ENCODE measurements around the gene ANTXRL. TPM values are rescaled to one million over a fixed set of nuclear protein-coding genes. Genes with fewer than 3 reads are reported as not detected.
"Not testable (repeated sequence)": the region's sequence is repeated elsewhere in the genome, so short reads cannot be mapped to it uniquely, and the experiment has no call there.

ANTXRL gene
- total RNA-seq, 1 donor from 2014 or later, result not detected

- no peak for DNase-seq
Observed at GRCh38 chr10:46273506-46274477, 13.0 kb upstream of the ANTXRL start.

GRCh38 chr10:46277840-46278239, 9.0 kb upstream of the ANTXRL start:
- no peak for DNase-seq

GRCh38 chr10:46282421-46282831, 4.4 kb upstream of the ANTXRL start:
- DNase-seq, result not testable (repeated sequence)

- DNase-seq, result peak; percentile 85
Observed at GRCh38 chr10:46282842-46283574, 3.8 kb upstream of the ANTXRL start.

GRCh38 chr10:46283580-46284285, 3.1 kb upstream of the ANTXRL start:
- no peak for DNase-seq

- DNase-seq, result peak; percentile 88
Observed at GRCh38 chr10:46284286-46285229, 2.2 kb upstream of the ANTXRL start.

- DNase-seq, result no peak
Observed at GRCh38 chr10:46285300-46285699, 1.5 kb upstream of the ANTXRL start.

GRCh38 chr10:46285966-46286620, 704 bp upstream of the ANTXRL start:
- DNase-seq, result no peak

- DNase-seq, result no peak
Observed at GRCh38 chr10:46287846-46288477, 1.2 kb downstream of the ANTXRL start.

- no peak for DNase-seq
Observed at GRCh38 chr10:46288601-46289206, 1.9 kb downstream of the ANTXRL start.

GRCh38 chr10:46289209-46289810, 2.5 kb downstream of the ANTXRL start:
- no peak for DNase-seq

- no peak for DNase-seq
Observed at GRCh38 chr10:46290101-46290886, 3.5 kb downstream of the ANTXRL start.

GRCh38 chr10:46291817-46292572, 5.2 kb downstream of the ANTXRL start:
- no peak for DNase-seq

- DNase-seq, result no peak
Observed at GRCh38 chr10:46292573-46293023, 5.8 kb downstream of the ANTXRL start.

- DNase-seq, result no peak
Observed at GRCh38 chr10:46293228-46293627, 6.4 kb downstream of the ANTXRL start.

GRCh38 chr10:46293832-46294640, 7.2 kb downstream of the ANTXRL start:
- no peak for DNase-seq

Data from tongue (tissue), 2 donors.